Small intestine (tissue), 7 donors: ENCODE measurements around the gene CDK14. TPM values are rescaled to one million over a fixed set of nuclear protein-coding genes. Genes with fewer than 3 reads are reported as not detected.
A peak's percentile ranks its signal among the peaks of the same experiment; 100 is the strongest.

Experiments
- DNase-seq, 2 donors: peaks; one replicate each; pipeline versions ENCODE4 v3.0.0 to v3.0.0-alpha.2; 2013
- FAIRE-seq: peaks from 2 replicates; lab custom pipeline; 2012; peaks lifted over from hg19 to GRCh38; lab: Jason Lieb, UNC
- H3K27ac ChIP-seq, 3 donors: one replicate each; pipeline ENCODE4 v1.5.1; 2013; ENCODE audit warnings: low read length in 2 of 3, mild to moderate bottlenecking in 2 of 3, control low read depth in 1 of 3, inconsistent platforms in 1 of 3, low read depth in 1 of 3, moderate library complexity in 1 of 3
- H3K27me3 ChIP-seq, 3 donors: one replicate each; pipeline ENCODE4 v1.6.1; 2013; ENCODE audit warnings: low read length in 3 of 3, inconsistent platforms in 1 of 3; ENCODE audit not compliant: control insufficient read depth in 3 of 3, insufficient read depth in 3 of 3
- H3K36me3 ChIP-seq, 3 donors: one replicate each; pipeline ENCODE4 v1.6.1; 2013; ENCODE audit warnings: low read length in 3 of 3, inconsistent platforms in 1 of 3, low read depth in 1 of 3, mild to moderate bottlenecking in 1 of 3, moderate library complexity in 1 of 3; ENCODE audit not compliant: control insufficient read depth in 3 of 3, insufficient read depth in 2 of 3
- H3K4me1 ChIP-seq, 3 donors: one replicate each; pipeline ENCODE4 v1.6.1; 2013; ENCODE audit warnings: low read length in 2 of 3, inconsistent platforms in 1 of 3, low read depth in 1 of 3, mild to moderate bottlenecking in 1 of 3, moderate library complexity in 1 of 3; ENCODE audit not compliant: control insufficient read depth in 3 of 3, insufficient read depth in 2 of 3
- H3K4me3 ChIP-seq, 3 donors: one replicate each; pipeline ENCODE4 v1.5.1; 2013; ENCODE audit warnings: low read length in 3 of 3, control low read depth in 1 of 3, inconsistent platforms in 1 of 3, low read depth in 1 of 3, mild to moderate bottlenecking in 1 of 3, moderate library complexity in 1 of 3
- H3K9me3 ChIP-seq, 2 donors: one replicate each; pipeline ENCODE4 v1.6.1; 2013; ENCODE audit warnings: low read depth in 1 of 2, low read length in 1 of 2; ENCODE audit not compliant: control insufficient read depth in 2 of 2, insufficient read depth in 1 of 2
- WGBS, 3 donors: extraction: QIAGEN DNeasy Blood & Tissue Kit; methylation state at CpG; one replicate each; pipeline ENCODE4 v1.1.7; 2013; 5-methylcytosine and 5-hydroxymethylcytosine counted together
- polyA plus RNA-seq, 4 donors: library from polyadenylated mRNA; stranded (reverse) in 3 of 4; unstranded in 1 of 4; fragments of 200-250 nt in 3 of 4; fragments of 120-200 nt in 1 of 4; gene quantifications; one replicate each; pipeline versions ENCODE4 v1.2.1 to v1.2.3, GENCODE V29; 2013
- donor health status: healthy with polysubstance abuse.
- donor health status: control.
- donor health status: control.
- donor health status: Bipolar disorder and iron deficiency.
- donor health status: healthy.

CDK14 gene
- polyA plus RNA-seq, 4 donors, result 1.1 to 6.3 (median 2.0) TPM; not detected in 1

- DNase-seq (no peak), FAIRE-seq (no peak)
- Histone ChIP-seq H3K27me3 (no peaks in the 10 kb centered on the region), H3K27ac (no peak overlapping the region), H3K36me3 (no peaks in the 10 kb centered on the region), H3K4me3 (no peak overlapping the region), H3K4me1 (no peaks in the 10 kb centered on the region), H3K9me3 (no peaks in the 10 kb centered on the region)
- 85 to 96% (median 94%) methylated on average over 3 of the region's 3 CpGs for WGBS, 3 donors
Observed at GRCh38 chr7:90894122-90894521, 298.0 kb downstream of the CDK14 start.

GRCh38 chr7:90896458-90896857 lies 300.3 kb downstream of the CDK14 start:
- Histone ChIP-seq H3K36me3 (no peaks in the 10 kb centered on the region), H3K27me3 (no peaks in the 10 kb centered on the region), H3K4me1 (no peaks in the 10 kb centered on the region), H3K27ac (no peak overlapping the region), H3K4me3 (no peak overlapping the region), H3K9me3 (no peaks in the 10 kb centered on the region)
- no peak for DNase-seq
- no peak for FAIRE-seq
- WGBS, 3 donors, result 77 to 90% (median 82%) methylated on average over 1 of the region's 1 CpG

- no peak for FAIRE-seq
- Histone ChIP-seq H3K36me3 (no peaks in the 10 kb centered on the region), H3K27ac (no peak overlapping the region), H3K4me3 (no peak overlapping the region), H3K4me1 (no peaks in the 10 kb centered on the region), H3K27me3 (no peaks in the 10 kb centered on the region), H3K9me3 (no peaks in the 10 kb centered on the region)
- no peak for DNase-seq
Observed at GRCh38 chr7:90897961-90898469, 301.9 kb downstream of the CDK14 start.

GRCh38 chr7:90900628-90901356 lies 304.7 kb downstream of the CDK14 start:
- Histone ChIP-seq H3K27ac (no peak overlapping the region), H3K9me3 (no peaks in the 10 kb centered on the region), H3K4me1 (no peaks in the 10 kb centered on the region), H3K4me3 (no peak overlapping the region), H3K36me3 (no peaks in the 10 kb centered on the region), H3K27me3 (no peaks in the 10 kb centered on the region)
- FAIRE-seq (no peak), DNase-seq (peak in 1 of 2 donors; percentile 16)
- WGBS, 3 donors, result 62 to 67% (median 66%) methylated on average over 4 of the region's 4 CpGs

- no peak overlapping the region for H3K27ac ChIP-seq
- no peaks in the 10 kb centered on the region for H3K9me3 ChIP-seq
- no peak for DNase-seq
- no peaks in the 10 kb centered on the region for H3K27me3 ChIP-seq
- 81 to 91% (median 84%) methylated on average over 3 of the region's 3 CpGs for WGBS, 3 donors
- H3K4me3 ChIP-seq, result no peak overlapping the region
- FAIRE-seq, result no peak
- no peaks in the 10 kb centered on the region for H3K4me1 ChIP-seq
- no peaks in the 10 kb centered on the region for H3K36me3 ChIP-seq
Observed at GRCh38 chr7:90903841-90904240, 307.7 kb downstream of the CDK14 start.

- FAIRE-seq (no peak), DNase-seq (no peak)
- Histone ChIP-seq H3K36me3 (no peaks in the 10 kb centered on the region), H3K4me1 (no peaks in the 10 kb centered on the region), H3K27me3 (no peaks in the 10 kb centered on the region), H3K9me3 (no peaks in the 10 kb centered on the region), H3K27ac (no peak overlapping the region), H3K4me3 (no peak overlapping the region)
- WGBS, 3 donors, result 91 to 94% (median 93%) methylated on average over 4 of the region's 4 CpGs
Observed at GRCh38 chr7:90910136-90910535, 314.0 kb downstream of the CDK14 start.

- WGBS, 3 donors, result 62 to 80% (median 66%) methylated on average over 4 of the region's 4 CpGs
- FAIRE-seq, result no peak
- H3K27me3 ChIP-seq, result no peaks in the 10 kb centered on the region
Observed at GRCh38 chr7:90916319-90916718, 320.2 kb downstream of the CDK14 start.

GRCh38 chr7:90917539-90917938 lies 321.4 kb downstream of the CDK14 start:
- Histone ChIP-seq H3K27me3 (no peaks in the 10 kb centered on the region), H3K36me3 (no peaks in the 10 kb centered on the region), H3K9me3 (no peaks in the 10 kb centered on the region), H3K27ac (no peak overlapping the region), H3K4me3 (no peak overlapping the region), H3K4me1 (no peaks in the 10 kb centered on the region)
- FAIRE-seq (no peak), DNase-seq (no peak)
- 88 to 90% (median 88%) methylated on average over 4 of the region's 4 CpGs for WGBS, 3 donors

More at GRCh38 chr7:90916319-90916718, 320.2 kb downstream of the CDK14 start:
- no peak for DNase-seq
- no peaks in the 10 kb centered on the region for H3K36me3 ChIP-seq
- H3K27ac ChIP-seq, result no peak overlapping the region
- no peak overlapping the region for H3K4me3 ChIP-seq
- no peaks in the 10 kb centered on the region for H3K9me3 ChIP-seq
- no peaks in the 10 kb centered on the region for H3K4me1 ChIP-seq

GRCh38 chr7:90918303-90918702 lies 322.2 kb downstream of the CDK14 start:
- WGBS, 3 donors, result 59 to 70% (median 67%) methylated on average over 3 of the region's 3 CpGs
- FAIRE-seq, result no peak
- H3K36me3 ChIP-seq, result no peaks in the 10 kb centered on the region
- H3K9me3 ChIP-seq, result no peaks in the 10 kb centered on the region
- no peaks in the 10 kb centered on the region for H3K4me1 ChIP-seq
- H3K27ac ChIP-seq, result no peak overlapping the region
- H3K27me3 ChIP-seq, result no peaks in the 10 kb centered on the region
- DNase-seq, result no peak
- no peak overlapping the region for H3K4me3 ChIP-seq
